Activated naive CD4-positive, alpha-beta T cell treated with anti-CD3 and anti-CD28 coated beads, Interleukin-2, amount 10 ng/mL, durations not matched to agents 7 days and 5 days (primary cell): ENCODE results near the gene C9orf43.

Experiments used
- CTCF ChIA-PET: fragments of 350-600 bp; sonication (Branson Sonifier 250); formaldehyde crosslinking; loops from one replicate; lab custom pipeline; 2021; ENCODE audit warnings: antibody characterized with exemption; lab: Charles Lee
- DNase-seq: peaks from one replicate; pipeline ENCODE4 v3.0.0-alpha.2; 2020
- H3K27ac Mint-ChIP-seq: one replicate; pipeline ENCODE4 v1.8.0; 2021; ENCODE audit warnings: mild to moderate bottlenecking, moderate library complexity, mixed read lengths
- H3K27me3 Mint-ChIP-seq: one replicate; pipeline ENCODE4 v1.8.0; 2021; ENCODE audit warnings: mild to moderate bottlenecking, mixed read lengths
- H3K36me3 Mint-ChIP-seq: one replicate; pipeline ENCODE4 v1.8.0; 2021; ENCODE audit warnings: mixed read lengths
- H3K4me1 Mint-ChIP-seq: one replicate; pipeline ENCODE4 v1.8.0; 2021; ENCODE audit warnings: mixed read lengths
- H3K4me3 Mint-ChIP-seq: one replicate; pipeline ENCODE4 v1.8.0; 2021; ENCODE audit warnings: mild to moderate bottlenecking, moderate library complexity, mixed read lengths
- H3K9me3 Mint-ChIP-seq: one replicate; pipeline ENCODE4 v1.8.0; 2021; ENCODE audit warnings: mixed read lengths

C9orf43 gene

DNA sequence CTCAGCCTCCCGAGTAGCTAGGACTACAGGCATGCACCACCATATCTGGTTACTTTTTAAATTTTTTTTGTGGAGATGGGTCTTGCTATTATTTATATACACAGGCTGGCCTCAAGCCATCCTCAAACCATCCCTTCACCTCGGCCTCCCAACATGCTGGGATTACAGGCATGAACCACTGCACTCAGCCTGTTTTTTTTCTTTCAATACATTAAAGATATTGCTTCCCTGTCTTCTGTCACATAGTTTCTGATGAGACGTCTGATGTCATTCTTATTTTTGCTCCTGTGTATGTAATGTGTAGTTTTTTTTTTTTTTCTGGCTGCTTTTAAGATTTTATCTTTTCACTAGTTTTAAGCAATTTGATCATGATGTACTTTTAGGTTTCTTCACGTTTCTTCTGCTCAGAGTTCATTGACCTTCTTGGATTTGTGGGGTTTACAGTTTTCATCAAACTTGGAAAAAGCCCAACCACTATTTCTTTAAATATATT lies 41.6 kb downstream of the C9orf43 start:
- Mint-ChIP-seq H3K4me3 (no peak overlapping the region), H3K27me3 (no peaks in the 10 kb centered on the region), H3K27ac (no peak overlapping the region), H3K9me3 (no peaks in the 10 kb centered on the region), H3K4me1 (peaks cover 8% of the 10 kb centered on the region), H3K36me3 (no peaks in the 10 kb centered on the region)
- CTCF ChIA-PET, result interaction anchor here (1.1 to 9.9 kb wide), 5 partner anchors 128 to 206 kb away, joined by 3 to 162 read pairs (median 9); no protein-coding TSS in a partner anchor
- DNase-seq, result no peak

DNA sequence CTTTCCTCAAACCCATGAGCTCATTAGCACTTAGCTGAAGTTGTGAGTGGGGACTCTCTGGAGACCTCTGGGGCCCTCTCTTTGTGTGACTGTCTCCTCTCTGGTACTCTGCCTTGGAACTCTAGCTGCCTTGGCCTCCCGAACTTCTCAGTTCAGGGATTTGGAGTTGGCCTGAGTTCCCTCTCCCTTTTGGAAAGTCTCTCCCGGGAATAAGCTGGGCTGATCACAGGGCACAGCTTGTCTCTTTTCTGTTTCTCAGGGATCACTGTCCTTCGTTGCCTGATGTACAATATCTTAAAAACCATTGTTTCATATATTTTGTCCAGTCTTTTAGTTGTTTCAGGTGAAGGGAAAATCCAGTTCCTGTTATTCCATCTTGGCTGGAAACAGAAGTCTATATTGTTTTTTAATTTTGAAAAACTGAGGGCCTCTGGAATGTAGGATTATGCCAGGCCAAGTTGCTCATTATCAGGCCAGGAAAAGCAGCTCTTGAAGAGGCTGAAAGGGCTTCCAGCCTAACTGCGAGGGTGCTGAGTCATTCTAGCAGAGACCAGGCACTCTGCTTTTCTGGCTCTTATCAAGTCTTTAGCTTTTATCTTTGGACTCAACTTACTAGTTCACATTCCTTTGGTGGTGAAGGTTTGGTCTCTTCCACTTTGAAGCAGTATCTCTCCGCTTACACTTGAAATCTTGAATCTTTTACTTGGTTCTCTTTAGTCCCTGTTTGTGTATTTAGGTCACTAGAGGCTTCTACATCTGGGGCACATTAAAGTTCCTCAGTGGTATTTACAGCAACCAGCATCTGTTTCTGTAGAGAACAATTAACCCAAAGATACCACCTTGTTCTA lies 44.6 kb downstream of the C9orf43 start:
- no peak overlapping the region for H3K27ac Mint-ChIP-seq

DNA sequence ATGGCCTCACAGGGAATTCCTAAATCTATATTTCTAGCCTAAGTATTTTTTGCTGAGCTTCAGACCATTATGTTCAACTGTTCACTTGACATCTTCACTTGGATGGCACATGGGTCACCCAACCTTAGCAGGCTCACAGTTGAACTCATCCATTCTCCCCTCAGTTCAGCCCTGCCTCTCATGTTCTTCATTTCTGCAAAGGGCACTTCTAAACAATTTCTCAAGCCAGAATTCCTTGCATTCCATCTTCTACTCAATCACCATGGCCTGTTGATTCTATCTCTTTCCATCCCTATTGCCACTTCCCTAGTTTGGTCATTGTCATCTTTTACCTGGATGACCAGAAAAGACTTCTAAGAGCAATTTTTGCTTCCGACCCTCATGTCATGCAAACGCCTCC lies 45.7 kb downstream of the C9orf43 start:
- DNase-seq, result no peak
- no peak overlapping the region for H3K4me3 Mint-ChIP-seq
- H3K27ac Mint-ChIP-seq, result no peak overlapping the region
- CTCF ChIA-PET, result interaction anchor here (1.0 to 3.3 kb wide), 3 partner anchors 56 to 202 kb away, joined by 3 to 20 read pairs (median 15); no protein-coding TSS in a partner anchor
- H3K27me3 Mint-ChIP-seq, result no peaks in the 10 kb centered on the region
- H3K36me3 Mint-ChIP-seq, result no peaks in the 10 kb centered on the region
- peaks cover 8% of the 10 kb centered on the region for H3K4me1 Mint-ChIP-seq
- H3K9me3 Mint-ChIP-seq, result no peaks in the 10 kb centered on the region

More for the DNA sequence above, 44.6 kb downstream of the C9orf43 start:
- no peak for DNase-seq
- H3K4me1 Mint-ChIP-seq, result peaks cover 8% of the 10 kb centered on the region
- no peak overlapping the region for H3K4me3 Mint-ChIP-seq
- H3K9me3 Mint-ChIP-seq, result no peaks in the 10 kb centered on the region
- H3K27me3 Mint-ChIP-seq, result no peaks in the 10 kb centered on the region
- CTCF ChIA-PET, result interaction anchor here (0.6 to 3.3 kb wide), 9 partner anchors 9 to 203 kb away, joined by 3 to 20 read pairs (median 11); no protein-coding TSS in a partner anchor
- H3K36me3 Mint-ChIP-seq, result no peaks in the 10 kb centered on the region

DNA sequence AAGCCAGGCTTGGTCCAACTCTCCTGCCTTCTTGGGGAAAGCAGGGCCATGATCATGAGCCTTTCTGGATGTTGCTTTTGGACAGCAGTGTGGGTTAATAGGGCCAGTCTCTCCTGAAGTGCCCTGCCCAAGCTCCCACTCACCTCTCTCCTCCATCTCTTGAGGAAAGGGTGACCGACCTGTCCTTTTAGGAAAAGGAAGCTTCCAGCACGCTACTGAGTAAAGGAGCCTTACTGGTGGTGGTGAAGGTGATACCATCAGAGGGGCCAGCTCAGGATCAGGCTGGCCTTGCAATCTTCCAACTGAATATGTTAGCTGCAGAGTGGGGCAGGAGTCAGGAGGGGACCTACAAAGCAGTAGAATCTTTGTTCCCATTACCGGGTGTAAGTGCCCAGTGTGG lies 50.7 kb downstream of the C9orf43 start:
- H3K27ac Mint-ChIP-seq, result no peak overlapping the region
- CTCF ChIA-PET, result no interaction called here

DNA sequence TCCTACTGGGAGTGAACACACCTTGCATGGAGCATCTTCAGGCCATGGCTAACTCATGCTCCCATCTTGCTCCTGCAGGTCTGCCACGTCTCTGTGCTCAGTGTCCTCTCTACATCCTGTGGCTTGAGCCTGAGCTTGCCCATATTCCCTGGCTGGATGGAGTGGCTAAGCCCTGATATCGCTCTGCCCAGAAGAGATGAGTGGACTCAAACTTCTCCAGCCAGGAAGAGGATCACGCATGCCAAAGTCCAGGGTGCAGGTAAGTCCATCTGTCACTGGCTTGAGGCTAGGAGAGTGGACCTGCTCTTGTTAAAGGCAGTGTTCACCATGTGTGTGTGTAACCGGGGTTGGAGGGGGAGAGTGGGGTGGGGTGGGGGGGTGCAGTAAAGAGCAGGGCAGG lies 51.4 kb downstream of the C9orf43 start:
- H3K27ac Mint-ChIP-seq, result no peak overlapping the region
- no peaks in the 10 kb centered on the region for H3K4me1 Mint-ChIP-seq
- CTCF ChIA-PET, result interaction anchor here (1.8 kb wide), 1 partner anchor 15 kb away, joined by 5 read pairs; no protein-coding TSS in a partner anchor
- no peak overlapping the region for H3K4me3 Mint-ChIP-seq
- H3K27me3 Mint-ChIP-seq, result peaks cover 4% of the 10 kb centered on the region
- no peak for DNase-seq
- H3K9me3 Mint-ChIP-seq, result no peaks in the 10 kb centered on the region
- no peaks in the 10 kb centered on the region for H3K36me3 Mint-ChIP-seq

More for the DNA sequence above, 50.7 kb downstream of the C9orf43 start:
- peaks cover 4% of the 10 kb centered on the region for H3K27me3 Mint-ChIP-seq
- no peaks in the 10 kb centered on the region for H3K9me3 Mint-ChIP-seq
- no peak overlapping the region for H3K4me3 Mint-ChIP-seq
- no peaks in the 10 kb centered on the region for H3K4me1 Mint-ChIP-seq
- H3K36me3 Mint-ChIP-seq, result no peaks in the 10 kb centered on the region
- DNase-seq, result no peak

DNA sequence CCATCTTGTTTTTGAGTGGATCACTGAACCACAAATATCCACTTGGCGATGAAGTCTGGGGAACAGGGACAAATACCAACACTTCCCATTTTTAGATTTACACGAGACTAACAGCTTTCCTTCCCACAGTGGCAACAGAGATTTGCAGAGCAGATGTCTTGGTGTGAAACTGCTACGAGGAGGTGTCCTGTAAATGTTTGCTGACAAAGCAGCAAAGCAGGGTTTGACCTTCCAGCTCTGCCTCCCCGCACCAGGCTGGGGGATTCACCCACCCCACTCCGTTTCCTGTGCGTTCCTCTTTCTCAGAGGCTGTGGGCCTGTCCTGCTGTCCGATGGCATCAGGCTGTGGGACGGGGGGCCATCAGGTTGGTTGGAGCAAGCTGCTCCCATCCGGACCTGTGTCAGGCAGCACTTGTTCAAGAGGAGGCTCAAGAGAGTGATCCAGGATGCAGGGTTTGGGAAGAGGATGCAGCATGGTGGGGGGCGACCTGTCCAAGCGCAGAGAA lies 52.3 kb downstream of the C9orf43 start:
- no peaks in the 10 kb centered on the region for H3K36me3 Mint-ChIP-seq
- no peak overlapping the region for H3K4me3 Mint-ChIP-seq
- peaks cover 4% of the 10 kb centered on the region for H3K27me3 Mint-ChIP-seq
- CTCF ChIA-PET, result interaction anchor here (1.8 kb wide), 1 partner anchor 16 kb away, joined by 5 read pairs; no protein-coding TSS in a partner anchor
- no peak for DNase-seq
- H3K9me3 Mint-ChIP-seq, result peaks cover 2% of the 10 kb centered on the region
- no peaks in the 10 kb centered on the region for H3K4me1 Mint-ChIP-seq
- H3K27ac Mint-ChIP-seq, result no peak overlapping the region

DNA sequence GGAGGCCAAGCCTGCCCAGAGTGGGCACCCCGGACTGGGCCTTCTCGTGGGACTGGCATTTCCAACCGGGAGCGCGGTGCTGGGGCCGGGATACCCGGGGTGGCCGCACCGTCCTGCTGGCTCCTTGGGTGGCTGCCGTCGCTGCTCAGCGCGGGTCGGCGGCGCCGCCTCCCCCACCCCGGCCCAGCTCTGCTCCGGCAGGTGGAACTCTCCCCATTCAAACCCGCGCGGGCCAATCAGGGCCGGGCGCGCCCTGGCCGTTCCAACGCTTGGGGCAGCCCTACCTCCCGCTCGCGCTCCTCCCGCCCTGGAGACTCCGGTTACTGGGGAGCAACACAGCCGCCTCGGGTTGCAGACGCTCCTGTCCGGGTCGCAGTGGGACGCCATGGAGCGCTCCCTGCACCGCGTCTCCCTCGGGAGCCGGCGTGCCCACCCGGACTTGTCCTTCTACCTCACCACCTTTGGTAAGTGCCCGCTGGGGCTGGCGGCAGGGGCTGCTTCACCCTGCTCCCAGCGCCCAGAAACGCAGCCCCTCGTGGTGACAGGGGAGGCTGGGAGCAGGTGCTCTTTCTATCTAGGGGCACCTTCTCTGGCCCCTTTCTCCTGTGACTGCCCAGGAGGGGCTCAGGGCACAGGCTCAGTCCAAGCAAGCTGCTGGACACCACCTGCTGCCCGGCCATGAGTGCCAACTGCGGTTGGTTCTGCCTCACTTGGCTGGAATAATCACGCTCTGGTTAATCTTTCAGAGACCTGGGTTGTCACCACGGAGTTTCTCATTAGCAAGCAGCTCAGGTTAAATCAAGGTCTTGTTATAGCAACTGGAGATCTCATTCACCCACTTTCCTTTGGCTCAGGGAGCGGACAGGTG lies 53.1 kb downstream of the C9orf43 start, which contains the start of gene RGS3:
RGS3 (plus strand) TSS at position 310 of the 868 bp plus-strand sequence; CDS start at position 386, 76 bp downstream.
- CTCF ChIA-PET, result interaction anchor here (1.8 kb wide), 1 partner anchor 17 kb away, joined by 5 read pairs; no protein-coding TSS in a partner anchor
- H3K4me3 Mint-ChIP-seq, result no peak within 1 kb of the TSS
- DNase-seq, result no peak
- H3K27me3 Mint-ChIP-seq, result peaks cover 5% of the 10 kb centered on the region
- H3K36me3 Mint-ChIP-seq, result no peaks in the 10 kb centered on the region
- H3K9me3 Mint-ChIP-seq, result peaks cover 2% of the 10 kb centered on the region
- no peak within 1 kb of the TSS for H3K27ac Mint-ChIP-seq
- H3K4me1 Mint-ChIP-seq, result no peaks in the 10 kb centered on the region

DNA sequence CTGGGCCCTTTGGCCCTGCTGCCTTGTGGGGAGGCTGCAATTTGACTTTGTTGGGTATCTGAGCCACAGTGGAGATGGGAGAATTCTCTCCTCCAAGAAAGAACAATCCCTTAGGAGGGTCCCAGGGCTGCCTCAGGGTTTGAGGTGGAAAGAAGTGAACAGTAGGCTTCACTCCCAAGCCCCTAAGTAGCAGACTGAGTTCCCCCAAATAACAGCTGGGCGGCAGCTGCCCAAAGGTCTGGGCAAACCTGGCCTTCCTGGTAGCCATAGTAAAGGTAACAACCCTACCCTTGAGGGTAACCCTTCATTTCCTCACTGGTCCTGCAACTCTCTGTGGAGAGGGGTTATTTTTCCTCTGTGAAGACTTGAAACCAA lies 53.7 kb downstream of the C9orf43 start:
- CTCF ChIA-PET, result no interaction called here
- H3K36me3 Mint-ChIP-seq, result no peaks in the 10 kb centered on the region
- H3K9me3 Mint-ChIP-seq, result peaks cover 2% of the 10 kb centered on the region
- DNase-seq, result no peak
- H3K27ac Mint-ChIP-seq, result no peak overlapping the region
- no peak overlapping the region for H3K4me3 Mint-ChIP-seq
- peaks cover 11% of the 10 kb centered on the region for H3K27me3 Mint-ChIP-seq
- no peaks in the 10 kb centered on the region for H3K4me1 Mint-ChIP-seq

DNA sequence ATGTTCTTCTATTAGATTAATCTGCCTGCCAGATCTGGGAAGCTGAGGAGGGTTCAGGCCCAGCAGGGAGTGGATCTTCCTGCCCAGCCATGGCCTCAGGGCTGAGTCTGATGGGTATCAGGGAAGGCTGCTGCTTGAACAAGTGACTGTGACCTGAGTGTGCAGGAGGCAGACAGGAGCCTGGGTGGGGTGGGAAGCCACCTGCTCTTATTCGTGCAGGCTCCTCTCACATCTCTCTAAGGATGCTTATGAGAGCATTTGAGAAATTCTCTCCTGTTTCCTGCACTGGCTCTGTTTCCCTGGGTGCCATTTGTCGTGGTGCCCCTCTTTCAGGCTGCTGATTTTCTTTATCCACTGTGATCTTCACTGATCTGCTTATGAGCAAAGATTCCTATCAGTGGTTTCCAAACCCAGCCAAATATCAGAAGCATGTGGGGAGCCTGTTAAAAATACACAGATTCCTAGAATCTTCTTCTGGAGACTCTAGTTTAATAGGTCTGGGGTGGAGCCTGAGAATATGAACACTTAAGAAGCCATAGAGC lies 55.1 kb downstream of the C9orf43 start:
- Mint-ChIP-seq H3K4me1 (no peaks in the 10 kb centered on the region), H3K27ac (no peak overlapping the region), H3K27me3 (peaks cover 11% of the 10 kb centered on the region), H3K36me3 (no peaks in the 10 kb centered on the region), H3K9me3 (peaks cover 2% of the 10 kb centered on the region), H3K4me3 (no peak overlapping the region)
- CTCF ChIA-PET, result interaction anchor here (1.2 to 1.3 kb wide), 2 partner anchors 116 to 126 kb away, joined by 3 read pairs; no protein-coding TSS in a partner anchor
- DNase-seq, result no peak

DNA sequence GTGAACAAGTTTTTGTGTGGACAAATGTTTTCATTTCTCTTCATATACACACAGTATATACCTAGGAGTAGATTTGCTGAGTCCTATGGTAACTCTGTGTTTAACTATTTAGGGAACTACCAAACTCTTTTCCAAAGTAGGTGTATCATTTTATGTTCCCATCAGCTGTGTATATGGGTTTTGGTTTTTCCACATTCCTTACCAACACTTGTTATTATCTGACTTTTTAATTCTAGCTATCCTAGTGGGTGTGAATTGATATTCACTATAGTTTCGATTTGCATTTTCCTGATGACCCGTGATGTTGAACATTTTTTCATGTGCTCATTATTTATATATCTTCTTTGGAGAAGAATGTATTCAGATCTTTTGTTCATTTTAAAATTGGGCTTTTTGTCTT lies 56.6 kb downstream of the C9orf43 start:
- H3K36me3 Mint-ChIP-seq, result no peaks in the 10 kb centered on the region
- peaks cover 2% of the 10 kb centered on the region for H3K9me3 Mint-ChIP-seq
- no peak overlapping the region for H3K27ac Mint-ChIP-seq
- no peaks in the 10 kb centered on the region for H3K4me1 Mint-ChIP-seq
- CTCF ChIA-PET, result no interaction called here
- no peak overlapping the region for H3K4me3 Mint-ChIP-seq
- DNase-seq, result no peak
- peaks cover 19% of the 10 kb centered on the region for H3K27me3 Mint-ChIP-seq

DNA sequence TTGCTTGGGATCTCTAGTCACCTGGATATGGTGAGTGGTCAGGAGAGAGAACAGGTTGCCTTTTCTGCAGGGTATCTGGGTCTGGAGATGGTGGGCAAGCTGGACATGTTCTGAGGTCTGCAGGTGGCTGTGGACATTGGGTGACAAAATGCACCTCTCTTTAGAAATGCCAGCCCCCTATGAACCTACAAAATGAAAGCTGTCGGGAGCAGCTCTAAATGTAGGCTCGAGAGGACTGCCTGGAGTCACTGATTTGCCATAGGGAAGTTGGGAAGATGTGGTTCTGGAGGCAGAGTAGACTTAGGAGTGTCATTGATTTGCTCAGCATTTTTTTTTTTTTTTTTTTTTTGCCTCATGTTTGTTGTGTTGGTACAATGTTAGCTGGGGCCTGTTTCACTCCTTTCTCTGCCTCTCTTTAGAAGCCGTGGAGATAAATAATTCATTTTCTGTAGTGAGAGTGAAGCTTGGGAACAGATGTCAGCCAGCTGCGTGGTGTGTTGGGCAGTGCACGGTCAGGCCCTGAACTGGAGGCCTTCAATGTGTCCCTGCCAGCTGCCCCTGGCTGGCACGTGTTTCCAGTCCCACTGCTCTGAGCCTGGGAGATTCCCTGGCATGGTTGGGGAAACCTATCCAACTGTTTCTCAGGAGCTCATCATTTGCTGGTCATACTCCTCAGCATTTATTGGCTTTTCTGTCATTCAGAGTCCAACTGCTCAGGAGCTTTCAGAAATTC lies 58.3 kb downstream of the C9orf43 start:
- H3K36me3 Mint-ChIP-seq, result no peaks in the 10 kb centered on the region
- no peak overlapping the region for H3K27ac Mint-ChIP-seq
- no peak for DNase-seq

DNA sequence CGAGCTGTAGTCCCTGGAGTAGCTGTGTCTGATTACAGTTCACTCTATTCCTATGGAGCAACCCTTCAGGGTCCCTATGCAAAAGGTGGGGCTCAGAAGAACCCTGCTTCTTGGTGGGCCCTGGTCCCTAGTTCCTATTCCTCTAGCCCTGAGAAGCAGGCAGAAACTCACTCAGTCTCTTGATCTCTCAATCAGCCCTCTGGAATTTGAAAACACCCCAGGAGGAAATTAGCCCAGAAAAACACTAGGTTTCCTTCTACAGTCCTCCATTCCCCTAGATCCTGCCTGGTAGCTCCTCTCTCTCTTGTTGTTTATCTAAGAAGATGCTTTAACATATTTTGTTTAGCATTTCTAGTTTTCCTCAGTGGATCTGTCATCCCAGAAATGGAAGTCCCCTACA lies 60.6 kb downstream of the C9orf43 start:
- H3K4me3 Mint-ChIP-seq, result no peak overlapping the region
- no peak for DNase-seq
- no peaks in the 10 kb centered on the region for H3K36me3 Mint-ChIP-seq
- H3K9me3 Mint-ChIP-seq, result peaks cover 2% of the 10 kb centered on the region
- H3K27me3 Mint-ChIP-seq, result peaks cover 25% of the 10 kb centered on the region
- H3K27ac Mint-ChIP-seq, result no peak overlapping the region
- no peaks in the 10 kb centered on the region for H3K4me1 Mint-ChIP-seq
- CTCF ChIA-PET, result no interaction called here

More for the DNA sequence above, 58.3 kb downstream of the C9orf43 start:
- Mint-ChIP-seq H3K27me3 (peaks cover 19% of the 10 kb centered on the region), H3K4me1 (no peaks in the 10 kb centered on the region), H3K9me3 (peaks cover 2% of the 10 kb centered on the region), H3K4me3 (no peak overlapping the region)
- CTCF ChIA-PET, result no interaction called here

DNA sequence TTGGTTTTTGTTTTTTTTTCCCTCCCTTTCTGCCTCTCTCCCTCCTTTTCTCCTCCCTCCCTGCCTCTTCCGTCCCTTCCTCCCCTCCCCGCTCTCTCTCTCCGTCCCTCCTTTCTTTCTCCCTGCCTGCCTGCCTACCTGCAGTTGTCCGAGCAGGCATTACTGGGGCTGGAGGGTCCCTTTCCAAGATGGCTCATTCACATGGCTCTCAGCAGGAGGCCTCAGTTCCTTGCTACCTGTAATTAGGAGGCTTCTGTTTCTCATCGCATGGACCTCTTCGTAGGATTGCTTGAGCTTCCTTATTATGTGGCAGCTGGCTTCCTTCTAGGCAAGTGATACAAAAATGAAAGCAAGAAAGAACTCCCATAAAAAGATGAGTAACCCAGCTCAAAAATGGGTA lies 61.0 kb downstream of the C9orf43 start:
- Mint-ChIP-seq H3K27me3 (peaks cover 29% of the 10 kb centered on the region), H3K4me1 (no peaks in the 10 kb centered on the region), H3K27ac (no peak overlapping the region), H3K4me3 (no peak overlapping the region), H3K9me3 (peaks cover 2% of the 10 kb centered on the region), H3K36me3 (no peaks in the 10 kb centered on the region)
- no peak for DNase-seq
- CTCF ChIA-PET, result no interaction called here
